ENCODE measurements around the gene HIVEP3.
A peak's percentile ranks its signal among the peaks of the same experiment; 100 is the strongest.

The HIVEP3 gene

DNA sequence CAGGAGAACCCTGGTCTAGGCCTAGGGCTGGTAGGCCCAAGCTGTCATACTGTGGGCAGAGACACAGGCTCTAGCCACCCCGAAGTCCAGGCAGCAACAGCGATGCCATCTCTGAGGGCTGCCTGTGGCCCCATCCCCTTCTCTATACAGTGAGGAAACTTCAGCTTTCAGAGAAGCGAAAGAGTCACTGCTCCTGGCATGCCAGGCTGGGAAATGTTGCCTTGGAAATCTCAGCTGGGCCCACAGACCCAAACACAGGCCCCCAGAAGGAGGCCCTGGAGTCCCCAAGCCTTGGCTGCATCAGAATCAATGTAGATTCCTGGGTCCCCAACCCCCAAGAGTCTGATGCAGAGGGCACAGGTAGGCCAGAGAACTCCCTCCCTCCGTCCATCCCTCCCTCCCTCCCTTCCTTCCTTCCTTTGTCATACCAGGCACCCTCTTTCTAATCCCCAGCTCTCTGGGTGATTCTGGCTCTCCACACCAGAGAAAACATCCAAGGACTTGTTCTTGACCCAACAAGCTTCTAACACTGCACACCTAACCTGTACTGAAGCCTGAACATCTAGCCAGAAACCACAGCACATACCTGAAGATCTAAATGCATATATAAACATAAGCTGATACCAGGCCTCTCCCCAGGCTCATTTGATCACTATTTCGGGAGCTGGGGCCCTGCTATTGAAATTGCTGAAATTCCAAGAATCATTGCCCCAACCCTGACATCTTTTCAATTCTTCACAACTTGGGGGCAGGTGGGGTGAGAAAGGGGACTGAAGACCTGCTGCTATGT, 291.0 kb downstream of the HIVEP3 start:
- Mint-ChIP-seq H3K27me3 (no peaks in the 10 kb centered on the region), H3K36me3 (peaks cover 18% of the 10 kb centered on the region)
- CTCF ChIA-PET: no interaction called here

GRCh38 chr1:41626616-41627375, 291.9 kb downstream of the HIVEP3 start:
- DNase-seq: no peak
- no peaks in the 10 kb centered on the region for H3K27me3 Mint-ChIP-seq
- H3K27ac Mint-ChIP-seq: no peak overlapping the region
- peaks cover 28% of the 10 kb centered on the region for H3K4me1 Mint-ChIP-seq
- peaks cover 18% of the 10 kb centered on the region for H3K36me3 Mint-ChIP-seq
- CTCF ChIA-PET: no interaction called here
- no peak overlapping the region for H3K4me3 Mint-ChIP-seq
- H3K9me3 Mint-ChIP-seq: no peaks in the 10 kb centered on the region

More for the DNA sequence above, 291.0 kb downstream of the HIVEP3 start:
- Mint-ChIP-seq H3K4me3 (no peak overlapping the region), H3K4me1 (peaks cover 21% of the 10 kb centered on the region), H3K9me3 (no peaks in the 10 kb centered on the region), H3K27ac (no peak overlapping the region)
- no peak for DNase-seq

- no peaks in the 10 kb centered on the region for H3K27me3 Mint-ChIP-seq
- H3K9me3 Mint-ChIP-seq: no peaks in the 10 kb centered on the region
- no peak for DNase-seq
- peaks cover 30% of the 10 kb centered on the region for H3K4me1 Mint-ChIP-seq
- peaks cover 16% of the 10 kb centered on the region for H3K36me3 Mint-ChIP-seq
- no peak overlapping the region for H3K4me3 Mint-ChIP-seq
- CTCF ChIA-PET: no interaction called here
- H3K27ac Mint-ChIP-seq: no peak overlapping the region
Observed at GRCh38 chr1:41626146-41626545, 292.6 kb downstream of the HIVEP3 start.

DNA sequence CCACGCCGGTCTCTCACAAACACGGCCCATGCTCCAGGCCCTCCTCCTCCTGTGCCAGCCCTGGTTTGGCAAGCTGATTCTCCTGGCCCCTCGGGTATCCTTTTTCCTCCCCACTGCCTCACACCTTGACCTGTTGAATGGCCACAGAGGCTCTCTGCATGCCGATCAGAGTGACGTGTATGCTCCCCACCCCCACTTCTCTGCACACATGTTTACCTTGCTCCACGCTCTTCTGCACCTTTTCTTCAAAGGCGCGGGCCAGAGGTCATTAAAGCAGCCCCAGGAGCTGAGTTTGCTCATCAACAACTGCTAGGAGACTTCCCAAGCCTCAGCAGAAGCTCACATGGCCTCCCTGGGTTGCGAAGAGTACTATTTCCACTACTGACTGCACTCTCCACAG, 295.0 kb downstream of the HIVEP3 start:
- peaks cover 12% of the 10 kb centered on the region for H3K36me3 Mint-ChIP-seq
- H3K4me1 Mint-ChIP-seq: peaks cover 31% of the 10 kb centered on the region
- DNase-seq: no peak
- CTCF ChIA-PET: no interaction called here
- no peaks in the 10 kb centered on the region for H3K9me3 Mint-ChIP-seq
- no peaks in the 10 kb centered on the region for H3K27me3 Mint-ChIP-seq
- no peak overlapping the region for H3K4me3 Mint-ChIP-seq
- H3K27ac Mint-ChIP-seq: no peak overlapping the region

DNA sequence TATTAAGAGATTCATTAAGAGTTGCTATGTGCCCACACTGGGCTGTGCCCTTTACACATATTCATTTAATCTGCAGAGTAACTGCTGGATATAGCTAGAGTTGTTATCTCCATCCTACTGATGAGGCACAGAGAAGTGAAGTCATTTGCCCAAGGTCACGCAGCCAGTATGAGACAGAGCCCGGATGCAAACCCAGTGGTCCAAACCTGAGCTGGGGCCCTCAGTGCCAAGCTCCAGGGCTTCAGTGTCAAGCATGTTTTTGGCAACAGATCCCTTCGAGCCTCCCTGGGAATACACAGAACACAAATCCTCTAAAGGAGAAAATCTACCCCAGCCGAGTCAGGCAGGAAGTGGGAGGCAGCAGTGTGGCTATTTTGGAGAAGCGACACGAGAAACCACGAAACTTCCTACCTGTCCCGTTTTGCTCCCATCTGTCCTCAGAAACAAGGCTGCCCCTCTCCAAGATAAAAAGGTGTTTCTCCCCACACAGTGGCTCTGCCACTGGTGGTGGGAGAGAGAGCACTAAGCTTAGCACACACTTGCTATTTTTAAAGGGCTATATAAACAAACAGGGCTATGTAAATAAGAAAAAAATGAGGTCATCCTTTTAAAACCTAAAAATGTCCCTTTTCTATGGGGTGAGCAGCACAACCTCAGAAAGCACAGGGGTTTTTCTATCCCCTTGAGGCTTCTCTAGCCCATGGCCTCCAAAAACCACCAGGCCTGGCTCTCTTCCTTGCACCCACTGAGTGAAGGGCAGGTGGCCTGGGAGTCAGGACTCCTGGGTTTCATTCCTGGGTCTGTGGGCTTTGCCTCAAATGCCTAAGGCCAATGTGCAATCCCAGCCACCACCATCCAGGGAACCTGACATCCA, 295.6 kb downstream of the HIVEP3 start:
- Mint-ChIP-seq H3K27ac (no peak overlapping the region), H3K9me3 (no peaks in the 10 kb centered on the region), H3K4me1 (peaks cover 31% of the 10 kb centered on the region), H3K4me3 (no peak overlapping the region), H3K36me3 (peaks cover 7% of the 10 kb centered on the region), H3K27me3 (no peaks in the 10 kb centered on the region)
- CTCF ChIA-PET: interaction anchor here (1.3 kb wide), 1 partner anchor 49 kb away, joined by 3 read pairs; no protein-coding TSS in a partner anchor
- DNase-seq: no peak

GRCh38 chr1:41622402-41622801, 296.3 kb downstream of the HIVEP3 start:
- no peak for DNase-seq
- Mint-ChIP-seq H3K27me3 (no peaks in the 10 kb centered on the region), H3K4me3 (no peak overlapping the region), H3K9me3 (no peaks in the 10 kb centered on the region), H3K27ac (no peak overlapping the region), H3K4me1 (peaks cover 31% of the 10 kb centered on the region), H3K36me3 (peaks cover 5% of the 10 kb centered on the region)
- CTCF ChIA-PET: interaction anchor here (1.3 kb wide), 1 partner anchor 48 kb away, joined by 3 read pairs; no protein-coding TSS in a partner anchor

- Mint-ChIP-seq H3K36me3 (peaks cover 5% of the 10 kb centered on the region), H3K4me3 (no peak overlapping the region), H3K9me3 (no peaks in the 10 kb centered on the region), H3K27me3 (no peaks in the 10 kb centered on the region), H3K4me1 (peaks cover 31% of the 10 kb centered on the region), H3K27ac (no peak overlapping the region)
- no peak for DNase-seq
- CTCF ChIA-PET: interaction anchor here (1.3 kb wide), 1 partner anchor 48 kb away, joined by 3 read pairs; no protein-coding TSS in a partner anchor
Observed at GRCh38 chr1:41621791-41622190, 296.9 kb downstream of the HIVEP3 start.

GRCh38 chr1:41621256-41621655, 297.5 kb downstream of the HIVEP3 start:
- Mint-ChIP-seq H3K27ac (peak overlapping the region; percentile 49), H3K36me3 (peaks cover 5% of the 10 kb centered on the region)
- CTCF ChIA-PET: no interaction called here

DNA sequence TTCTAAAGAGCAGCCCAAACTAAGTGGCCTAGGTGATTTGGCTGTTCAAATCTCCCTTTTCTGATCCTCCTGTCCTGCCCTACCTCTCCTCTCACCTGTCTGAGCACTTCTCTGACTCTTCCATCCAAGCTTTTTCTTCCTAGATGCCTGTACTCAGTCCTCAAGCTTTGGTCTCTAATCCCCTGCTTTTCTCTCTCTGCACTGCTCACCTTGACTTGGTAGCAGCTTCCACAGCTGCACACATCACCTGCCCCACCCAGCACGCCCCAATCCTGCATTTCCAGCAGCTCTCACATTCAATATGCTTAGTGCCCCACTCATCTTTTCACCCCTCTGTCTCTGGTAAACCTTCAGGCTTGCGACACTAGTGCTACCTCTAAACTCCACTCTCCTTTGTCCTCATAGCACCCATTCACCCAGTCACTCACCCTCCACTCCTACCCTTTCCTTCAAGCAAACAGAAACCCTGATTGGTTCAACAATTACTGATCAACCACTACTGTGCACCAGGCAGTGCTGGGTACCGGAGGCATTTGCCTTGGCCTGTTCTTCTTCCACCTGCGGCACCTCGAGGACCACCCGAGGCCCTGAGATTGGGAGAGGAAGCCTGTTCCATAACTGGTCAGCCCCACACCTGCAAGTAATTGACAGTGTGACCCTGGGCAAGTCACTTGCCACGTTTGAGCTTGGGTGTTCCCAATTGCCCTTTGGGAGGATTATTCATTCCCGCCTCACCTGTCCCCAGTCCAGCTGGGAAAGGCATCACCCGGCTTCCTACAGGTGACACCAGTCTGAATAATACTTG, 298.2 kb downstream of the HIVEP3 start:
- peaks cover 41% of the 10 kb centered on the region for H3K4me1 Mint-ChIP-seq
- CTCF ChIA-PET: no interaction called here
- H3K36me3 Mint-ChIP-seq: peaks cover 3% of the 10 kb centered on the region
- no peak overlapping the region for H3K27ac Mint-ChIP-seq
- no peaks in the 10 kb centered on the region for H3K27me3 Mint-ChIP-seq
- DNase-seq: no peak
- no peaks in the 10 kb centered on the region for H3K9me3 Mint-ChIP-seq
- H3K4me3 Mint-ChIP-seq: no peak overlapping the region

More at GRCh38 chr1:41621256-41621655, 297.5 kb downstream of the HIVEP3 start:
- H3K4me1 Mint-ChIP-seq: peaks cover 36% of the 10 kb centered on the region
- DNase-seq: no peak
- no peaks in the 10 kb centered on the region for H3K9me3 Mint-ChIP-seq
- no peak overlapping the region for H3K4me3 Mint-ChIP-seq
- H3K27me3 Mint-ChIP-seq: no peaks in the 10 kb centered on the region

GRCh38 chr1:41619511-41620364, 299.0 kb downstream of the HIVEP3 start:
- H3K27ac Mint-ChIP-seq: no peak overlapping the region
- peaks cover 3% of the 10 kb centered on the region for H3K36me3 Mint-ChIP-seq
- peaks cover 46% of the 10 kb centered on the region for H3K4me1 Mint-ChIP-seq

GRCh38 chr1:41618871-41619270, 299.9 kb downstream of the HIVEP3 start:
- no peak overlapping the region for H3K27ac Mint-ChIP-seq
- H3K4me3 Mint-ChIP-seq: no peak overlapping the region
- H3K36me3 Mint-ChIP-seq: peaks cover 3% of the 10 kb centered on the region
- DNase-seq: no peak
- peaks cover 44% of the 10 kb centered on the region for H3K4me1 Mint-ChIP-seq
- H3K9me3 Mint-ChIP-seq: no peaks in the 10 kb centered on the region
- CTCF ChIA-PET: no interaction called here
- no peaks in the 10 kb centered on the region for H3K27me3 Mint-ChIP-seq

More at GRCh38 chr1:41619511-41620364, 299.0 kb downstream of the HIVEP3 start:
- no peak for DNase-seq
- CTCF ChIA-PET: no interaction called here
- Mint-ChIP-seq H3K4me3 (no peak overlapping the region), H3K9me3 (no peaks in the 10 kb centered on the region), H3K27me3 (no peaks in the 10 kb centered on the region)

- Mint-ChIP-seq H3K27ac (no peak overlapping the region), H3K4me1 (peaks cover 37% of the 10 kb centered on the region), H3K27me3 (no peaks in the 10 kb centered on the region), H3K4me3 (no peak overlapping the region), H3K36me3 (peaks cover 5% of the 10 kb centered on the region), H3K9me3 (no peaks in the 10 kb centered on the region)
- DNase-seq: no peak
- CTCF ChIA-PET: no interaction called here
Observed at GRCh38 chr1:41618066-41618825, 300.5 kb downstream of the HIVEP3 start.

Measured in activated naive CD4-positive, alpha-beta T cell treated with anti-CD3 and anti-CD28 coated beads, Interleukin-2, amount 10 ng/mL, durations not matched to agents 7 days and 5 days (primary cell).